ENCODE measurements around the gene AK8. TPM values are rescaled to one million over a fixed set of nuclear protein-coding genes. Genes with fewer than 3 reads are reported as not detected.

The AK8 gene
- total RNA-seq, 1 experiment from 2014 or later, result 2.5 TPM

DNA sequence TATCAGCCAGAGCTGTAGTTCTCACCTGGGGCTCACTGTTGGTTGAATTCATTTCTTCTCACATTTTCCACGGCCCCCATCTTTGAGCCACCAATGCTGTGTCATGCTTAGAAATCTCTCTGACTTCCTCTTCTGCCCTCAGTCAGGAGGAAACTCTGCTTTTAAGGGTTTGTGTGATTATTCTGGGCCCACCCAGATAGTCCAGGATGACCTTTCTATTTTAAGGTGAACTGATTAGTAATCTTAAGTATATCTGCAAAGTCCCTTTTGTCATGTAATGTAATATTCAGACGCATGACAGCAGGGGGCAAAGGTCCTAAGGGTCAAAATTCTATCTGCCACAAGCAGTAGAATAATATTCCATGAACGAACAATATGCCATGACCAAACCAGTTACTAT, 88.4 kb downstream of the AK8 start:
- no TSS peak for BruUV-seq (replicated peaks)
- CTCF ChIA-PET, result no interaction called here
- Histone ChIP-seq H3K36me3 (ENCODE audit: control insufficient read depth in 1 of 2, insufficient read depth in 2 of 2, low read length in 2 of 2) (no peaks in the 10 kb centered on the region), H3K9me2 (ENCODE audit: insufficient read depth) (no peaks in the 10 kb centered on the region), H3K4me2 (ENCODE audit: low read length) (no peak overlapping the region), H4K20me1 (ENCODE audit: insufficient read depth) (no peaks in the 10 kb centered on the region), H3K9ac (ENCODE audit: low read length) (no peak overlapping the region), H3K4me1 (ENCODE audit: control insufficient read depth in 1 of 2, insufficient read depth in 2 of 2, low read length in 2 of 2) (no peaks in the 10 kb centered on the region), H2AFZ (ENCODE audit: low read depth, low read length, poor library complexity, severe bottlenecking) (no peak overlapping the region), H3K9me3 (ENCODE audit: control insufficient read depth in 1 of 2, insufficient read depth in 1 of 2, low read depth in 1 of 2, low read length in 2 of 2) (no peaks in the 10 kb centered on the region), H3K27me3 (ENCODE audit: insufficient read depth, low read length) (0 out of 2 replicates have a peak, but pooled peaks cover 5% of the 10 kb centered on the region), H3K27ac (ENCODE audit: low read depth, low read length) (no peak overlapping the region), H3K4me3 (replicated peaks in 1 of 2; ENCODE audit: low read depth in 1 of 2, low read length in 2 of 2) (no peak overlapping the region), H3K79me2 (ENCODE audit: insufficient read depth, low read length) (no peaks in the 10 kb centered on the region)
- ATAC-seq (no peak), DNase-seq (ENCODE audit: low read depth, low spot score) (no peak)
- POLR2A ChIA-PET, result no interaction called here
- intact Hi-C loops (cut with micrococcal nuclease), result no loop called here
- TF ChIP-seq, protein P1, sequence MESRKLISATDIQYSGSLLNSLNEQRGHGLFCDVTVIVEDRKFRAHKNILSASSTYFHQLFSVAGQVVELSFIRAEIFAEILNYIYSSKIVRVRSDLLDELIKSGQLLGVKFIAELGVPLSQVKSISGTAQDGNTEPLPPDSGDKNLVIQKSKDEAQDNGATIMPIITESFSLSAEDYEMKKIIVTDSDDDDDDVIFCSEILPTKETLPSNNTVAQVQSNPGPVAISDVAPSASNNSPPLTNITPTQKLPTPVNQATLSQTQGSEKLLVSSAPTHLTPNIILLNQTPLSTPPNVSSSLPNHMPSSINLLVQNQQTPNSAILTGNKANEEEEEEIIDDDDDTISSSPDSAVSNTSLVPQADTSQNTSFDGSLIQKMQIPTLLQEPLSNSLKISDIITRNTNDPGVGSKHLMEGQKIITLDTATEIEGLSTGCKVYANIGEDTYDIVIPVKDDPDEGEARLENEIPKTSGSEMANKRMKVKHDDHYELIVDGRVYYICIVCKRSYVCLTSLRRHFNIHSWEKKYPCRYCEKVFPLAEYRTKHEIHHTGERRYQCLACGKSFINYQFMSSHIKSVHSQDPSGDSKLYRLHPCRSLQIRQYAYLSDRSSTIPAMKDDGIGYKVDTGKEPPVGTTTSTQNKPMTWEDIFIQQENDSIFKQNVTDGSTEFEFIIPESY (IDR thresholded peaks at IDR 0.05; ENCODE audit: extremely low read depth, insufficient replicate concordance, low read length), result no peak
- no peak for TF ChIP-seq REST (IDR thresholded peaks at IDR 0.05; ENCODE audit: low read depth)
- no peak for TF ChIP-seq CBX3 (IDR thresholded peaks at IDR 0.05; ENCODE audit: low read depth)
- no peak for TF ChIP-seq TCF7L2 (IDR thresholded peaks at IDR 0.05; ENCODE audit: borderline replicate concordance, extremely low read depth, insufficient read depth, insufficient read length)
- no peak for TF ChIP-seq EGR1 (IDR thresholded peaks at IDR 0.05; ENCODE audit: low read depth)
- no peak for TF ChIP-seq MAX (IDR thresholded peaks at IDR 0.05)
- no peak for TF ChIP-seq FOSL1 (IDR thresholded peaks at IDR 0.05; ENCODE audit: low read depth)
- TF ChIP-seq ZFX (IDR thresholded peaks at IDR 0.05), result no peak
- TF ChIP-seq ATF3 (IDR thresholded peaks at IDR 0.05), result no peak
- no peak for TF ChIP-seq POLR2A (IDR thresholded peaks at IDR 0.05; ENCODE audit: borderline replicate concordance, extremely low read depth, insufficient read depth, insufficient read length)
- TF ChIP-seq YY1 (IDR thresholded peaks at IDR 0.05; ENCODE audit: extremely low read depth, insufficient replicate concordance, low read depth, low read length), result no peak
- TF ChIP-seq, protein P2, sequence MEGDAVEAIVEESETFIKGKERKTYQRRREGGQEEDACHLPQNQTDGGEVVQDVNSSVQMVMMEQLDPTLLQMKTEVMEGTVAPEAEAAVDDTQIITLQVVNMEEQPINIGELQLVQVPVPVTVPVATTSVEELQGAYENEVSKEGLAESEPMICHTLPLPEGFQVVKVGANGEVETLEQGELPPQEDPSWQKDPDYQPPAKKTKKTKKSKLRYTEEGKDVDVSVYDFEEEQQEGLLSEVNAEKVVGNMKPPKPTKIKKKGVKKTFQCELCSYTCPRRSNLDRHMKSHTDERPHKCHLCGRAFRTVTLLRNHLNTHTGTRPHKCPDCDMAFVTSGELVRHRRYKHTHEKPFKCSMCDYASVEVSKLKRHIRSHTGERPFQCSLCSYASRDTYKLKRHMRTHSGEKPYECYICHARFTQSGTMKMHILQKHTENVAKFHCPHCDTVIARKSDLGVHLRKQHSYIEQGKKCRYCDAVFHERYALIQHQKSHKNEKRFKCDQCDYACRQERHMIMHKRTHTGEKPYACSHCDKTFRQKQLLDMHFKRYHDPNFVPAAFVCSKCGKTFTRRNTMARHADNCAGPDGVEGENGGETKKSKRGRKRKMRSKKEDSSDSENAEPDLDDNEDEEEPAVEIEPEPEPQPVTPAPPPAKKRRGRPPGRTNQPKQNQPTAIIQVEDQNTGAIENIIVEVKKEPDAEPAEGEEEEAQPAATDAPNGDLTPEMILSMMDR (IDR thresholded peaks at IDR 0.05 in 2 of 3, conservative IDR thresholded peaks at IDR 0.05 in 1 of 3; ENCODE audit: borderline replicate concordance in 1 of 3, insufficient read depth in 1 of 3, low read depth in 2 of 3, low read length in 2 of 3), result no peak
- no peak for TF ChIP-seq SRF (IDR thresholded peaks at IDR 0.05; ENCODE audit: low read depth)
- no peak for TF ChIP-seq CEBPB (IDR thresholded peaks at IDR 0.05; ENCODE audit: low read depth)
- TF ChIP-seq EZH2phosphoT487 (IDR thresholded peaks at IDR 0.05; ENCODE audit: borderline replicate concordance), result no peak
- no peak for TF ChIP-seq ELF1 (IDR thresholded peaks at IDR 0.05; ENCODE audit: borderline replicate concordance, low read depth)
- TF ChIP-seq EZH2 (IDR thresholded peaks at IDR 0.05), result no peak
- RAD21 ChIA-PET (ENCODE audit: low non-redundant PET in 1 of 2, low total read pairs in 2 of 2, uncharacterized antibody in 2 of 2, unreplicated experiment in 2 of 2), result no interaction called here
